AG04449 (cell line): ENCODE measurements around the gene RBMS3.
"Not testable (repeated sequence)": the region's sequence is repeated elsewhere in the genome, so short reads cannot be mapped to it uniquely, and the experiment has no call there.

Experiments
- CTCF ChIA-PET: fragments of 350-600 bp; formaldehyde crosslinking; extraction: SDS; loops from one replicate; lab custom pipeline; 2021; ENCODE audit warnings: antibody characterized with exemption; lab: Yijun Ruan, JAX
- POLR2A ChIA-PET: fragments of 400-600, 350-600 bp; formaldehyde crosslinking; extraction: SDS; loops from one replicate; lab custom pipeline; 2020; ENCODE audit warnings: antibody characterized with exemption, inconsistent platforms; lab: Yijun Ruan, JAX
- DNase-seq: peaks from one replicate; pipeline ENCODE4 v3.0.0-alpha.2; 2010; ENCODE audit warnings: low read depth, low spot score
- H3K4me3 ChIP-seq: 2 replicates; pipeline ENCODE4 v1.5.1; 2011; ENCODE audit warnings: low read depth, mild to moderate bottlenecking, control low read depth, low read length
- TF ChIP-seq, protein P1 (sequence below): IDR thresholded peaks from one replicate; pipeline ENCODE4 v1.5.1; 2011; ENCODE audit warnings: mild to moderate bottlenecking, moderate library complexity, low read length, control low read depth, inconsistent platforms; ENCODE audit not compliant: insufficient read depth; ENCODE audit errors: missing control alignments

The RBMS3 gene

DNA sequence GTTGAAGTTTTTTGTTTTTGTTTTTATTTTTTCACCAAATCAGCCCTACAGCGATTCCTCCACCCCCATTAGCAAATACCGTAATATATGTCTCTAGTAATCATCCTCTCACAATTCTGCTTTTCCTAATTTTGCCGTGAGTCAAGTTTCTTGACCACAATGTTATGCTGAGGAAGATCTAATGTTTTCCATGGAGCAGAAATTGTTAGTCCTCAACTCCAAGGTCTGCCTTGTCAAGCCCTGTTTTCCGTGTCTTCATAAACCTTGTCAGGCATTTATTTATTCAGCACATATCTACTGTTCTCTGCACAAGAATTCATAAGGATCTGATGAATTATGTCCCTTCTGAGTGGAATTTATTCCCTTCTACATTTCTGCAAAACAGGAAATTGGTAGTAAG lies 372.8 kb downstream of the RBMS3 start:
- ChIA-PET POLR2A (no interaction called here), CTCF (no interaction called here)
- TF ChIP-seq, protein P1, sequence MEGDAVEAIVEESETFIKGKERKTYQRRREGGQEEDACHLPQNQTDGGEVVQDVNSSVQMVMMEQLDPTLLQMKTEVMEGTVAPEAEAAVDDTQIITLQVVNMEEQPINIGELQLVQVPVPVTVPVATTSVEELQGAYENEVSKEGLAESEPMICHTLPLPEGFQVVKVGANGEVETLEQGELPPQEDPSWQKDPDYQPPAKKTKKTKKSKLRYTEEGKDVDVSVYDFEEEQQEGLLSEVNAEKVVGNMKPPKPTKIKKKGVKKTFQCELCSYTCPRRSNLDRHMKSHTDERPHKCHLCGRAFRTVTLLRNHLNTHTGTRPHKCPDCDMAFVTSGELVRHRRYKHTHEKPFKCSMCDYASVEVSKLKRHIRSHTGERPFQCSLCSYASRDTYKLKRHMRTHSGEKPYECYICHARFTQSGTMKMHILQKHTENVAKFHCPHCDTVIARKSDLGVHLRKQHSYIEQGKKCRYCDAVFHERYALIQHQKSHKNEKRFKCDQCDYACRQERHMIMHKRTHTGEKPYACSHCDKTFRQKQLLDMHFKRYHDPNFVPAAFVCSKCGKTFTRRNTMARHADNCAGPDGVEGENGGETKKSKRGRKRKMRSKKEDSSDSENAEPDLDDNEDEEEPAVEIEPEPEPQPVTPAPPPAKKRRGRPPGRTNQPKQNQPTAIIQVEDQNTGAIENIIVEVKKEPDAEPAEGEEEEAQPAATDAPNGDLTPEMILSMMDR = no peak

DNA sequence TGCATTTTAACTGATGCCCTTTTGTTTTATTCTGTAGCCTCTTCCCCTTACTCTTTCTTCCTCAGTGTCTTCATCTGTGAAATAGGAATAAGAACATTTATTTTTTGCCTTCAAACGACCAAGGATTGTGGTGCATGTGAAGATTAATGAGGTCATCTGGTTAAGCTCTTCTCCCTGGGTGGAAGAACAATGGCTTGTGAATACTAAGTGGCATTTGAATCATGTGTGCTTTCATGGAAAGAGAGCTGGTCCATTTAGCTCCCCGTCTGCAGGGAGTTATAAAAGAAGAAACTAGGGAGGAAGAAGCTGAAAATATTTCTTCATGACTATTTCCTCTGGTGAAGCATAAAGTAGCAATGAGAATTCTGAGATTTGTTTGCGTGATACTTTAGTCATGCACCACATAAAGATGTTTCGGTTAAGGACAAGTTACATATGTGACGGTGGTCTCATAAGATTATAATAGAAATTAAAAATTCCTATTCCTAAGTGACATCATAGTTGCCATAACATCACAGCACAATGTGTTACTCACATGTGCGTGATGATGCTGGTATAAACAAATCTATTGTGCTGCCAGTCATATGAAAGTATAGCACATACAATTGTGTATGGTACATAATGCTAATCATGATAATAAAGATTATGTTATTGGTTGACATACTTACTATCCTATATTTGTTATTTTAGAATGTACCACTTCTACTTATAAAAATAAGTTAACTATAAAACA lies 374.3 kb downstream of the RBMS3 start:
- POLR2A ChIA-PET = interaction anchor here (0.5 kb wide), 1 partner anchor 515 kb away, joined by 5 read pairs; no protein-coding TSS in a partner anchor
- no peak overlapping the region for H3K4me3 ChIP-seq
- CTCF ChIA-PET = no interaction called here
- no peak for DNase-seq
- TF ChIP-seq, protein P1 = no peak

More for the DNA sequence above, 372.8 kb downstream of the RBMS3 start:
- no peak overlapping the region for H3K4me3 ChIP-seq
- no peak for DNase-seq

DNA sequence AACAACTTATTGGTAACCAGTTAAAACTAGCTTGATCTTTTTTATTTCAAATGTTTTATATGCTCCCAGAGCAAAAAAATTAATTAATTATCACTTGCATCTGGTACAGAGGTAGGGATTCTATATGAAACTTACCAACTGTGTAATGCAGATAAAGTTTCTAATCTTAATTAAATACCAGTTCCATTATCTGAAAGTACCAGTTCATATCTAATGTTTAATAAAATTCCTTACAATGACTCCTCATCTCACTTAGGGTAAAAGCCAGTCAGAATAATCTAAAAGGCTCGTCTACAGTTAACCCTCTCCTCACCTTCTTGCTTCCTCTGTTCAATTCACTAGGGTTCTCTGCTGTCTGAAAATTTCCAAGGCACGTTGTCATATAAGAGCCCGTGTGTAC lies 384.8 kb downstream of the RBMS3 start:
- DNase-seq = no peak
- TF ChIP-seq, protein P1 = no peak
- CTCF ChIA-PET = no interaction called here
- POLR2A ChIA-PET = no interaction called here
- H3K4me3 ChIP-seq = no peak overlapping the region

DNA sequence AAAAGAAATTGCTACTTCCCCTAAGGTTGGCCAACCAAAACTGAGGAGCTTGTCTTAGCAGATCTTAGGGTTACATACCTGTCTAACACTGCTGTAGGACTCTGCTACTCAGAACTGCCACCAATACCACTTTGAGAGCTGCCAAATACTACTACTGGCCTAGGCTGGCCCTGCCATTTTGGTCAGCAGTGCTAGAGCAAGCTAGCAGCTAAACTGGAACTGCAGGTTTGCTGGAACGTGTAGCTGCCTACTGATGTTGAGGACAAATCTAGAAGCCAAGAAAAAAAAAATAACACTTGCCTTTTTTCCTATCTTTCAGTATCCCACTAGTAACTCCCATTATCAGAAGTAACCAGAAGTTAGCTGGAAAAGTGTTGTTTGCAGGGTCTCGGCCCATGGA lies 387.4 kb downstream of the RBMS3 start:
- ChIA-PET POLR2A (no interaction called here), CTCF (interaction anchor here (1.2 kb wide), 1 partner anchor 15 kb away, joined by 3 read pairs; no protein-coding TSS in a partner anchor)
- no peak overlapping the region for H3K4me3 ChIP-seq
- TF ChIP-seq, protein P1 = no peak
- no peak for DNase-seq

DNA sequence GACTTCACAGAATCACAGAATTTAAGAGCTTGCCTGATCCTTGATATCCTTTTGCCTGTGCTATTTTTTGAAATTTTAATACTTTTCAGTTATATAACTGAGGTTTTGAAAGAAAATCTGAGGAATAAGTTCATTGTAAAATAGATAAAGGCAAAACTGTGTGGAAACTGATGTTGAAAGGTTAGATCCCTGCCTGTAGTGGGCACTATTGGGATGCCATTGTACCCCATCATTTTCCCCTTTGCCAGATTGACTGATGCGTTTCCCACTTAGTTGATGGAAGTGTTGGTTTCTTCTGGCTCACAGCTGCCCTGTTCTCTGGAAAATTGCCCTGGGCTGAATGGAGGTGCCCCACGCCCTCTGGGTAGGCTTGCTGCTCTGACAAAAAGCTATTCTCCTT lies 387.9 kb downstream of the RBMS3 start:
- no peak overlapping the region for H3K4me3 ChIP-seq
- no peak for DNase-seq
- POLR2A ChIA-PET = no interaction called here
- CTCF ChIA-PET = interaction anchor here (1.1 to 1.2 kb wide), 2 partner anchors 11 to 16 kb away, joined by 3 to 5 read pairs; no protein-coding TSS in a partner anchor
- TF ChIP-seq, protein P1 = no peak

DNA sequence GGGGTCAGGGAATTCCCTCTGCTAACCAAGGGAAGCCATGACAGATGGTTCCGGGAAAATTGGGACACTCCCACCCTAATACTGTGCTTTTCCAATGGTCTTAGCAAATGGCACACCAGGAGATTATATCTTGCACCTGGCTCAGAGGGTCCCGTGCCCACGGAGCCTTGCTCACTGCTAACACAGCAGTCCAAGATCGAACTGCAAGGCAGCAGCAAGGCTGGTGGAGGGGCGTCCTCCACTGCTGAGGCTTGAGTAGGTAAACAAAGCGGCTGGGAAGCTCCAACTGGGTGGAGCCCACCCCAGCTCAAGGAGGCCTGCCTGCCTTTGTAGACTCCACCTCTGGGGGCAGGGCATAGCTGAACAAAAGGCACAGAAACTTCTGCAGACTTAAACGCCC lies 389.6 kb downstream of the RBMS3 start:
- DNase-seq, CTCF ChIA-PET, H3K4me3 ChIP-seq, POLR2A ChIA-PET: not testable (repeated sequence)

DNA sequence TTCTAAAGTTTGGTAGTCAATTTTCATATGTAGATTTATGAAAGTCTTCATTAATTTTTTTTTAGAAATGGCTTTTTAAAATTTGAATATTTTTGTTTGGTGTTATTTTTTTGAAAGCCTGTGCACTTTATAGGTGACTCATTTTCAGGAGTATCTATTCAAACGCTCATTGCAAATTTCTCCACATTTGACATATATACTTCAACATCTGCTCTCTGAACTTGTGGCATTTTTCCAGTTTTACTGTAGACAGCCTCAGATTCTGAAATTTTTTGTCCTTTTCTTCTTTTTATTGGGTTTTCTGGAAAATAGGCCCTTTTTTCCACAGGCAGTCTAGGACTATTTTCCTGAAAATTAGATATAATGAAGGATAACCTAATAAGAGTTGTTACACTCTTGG lies 396.6 kb downstream of the RBMS3 start:
- ChIA-PET POLR2A (no interaction called here), CTCF (no interaction called here)
- TF ChIP-seq, protein P1 = no peak
- no peak overlapping the region for H3K4me3 ChIP-seq
- no peak for DNase-seq
